VCaP (cell line): ENCODE results near the gene FAM3C.

Experiments
- H3K27ac ChIP-seq: fragments of 450-650 bp; 2 replicates; pipeline ENCODE4 v1.5.1; 2017
- CTCF ChIP-seq: fragments of 450-650 bp; conservative IDR thresholded peaks from 2 replicates; pipeline ENCODE4 v1.5.1; 2017; ENCODE audit warnings: mild to moderate bottlenecking, moderate library complexity

Gene FAM3C

GRCh38 chr7:121313793-121314676, 82.1 kb downstream of the FAM3C start:
- no peak for TF ChIP-seq CTCF
- H3K27ac ChIP-seq: 0 out of 2 replicates have a peak overlapping the region, but pooled peaks have one; percentile 9

GRCh38 chr7:121313220-121313792, 82.8 kb downstream of the FAM3C start:
- no peak for TF ChIP-seq CTCF
- 0 out of 2 replicates have a peak overlapping the region, but pooled peaks have one; percentile 9 for H3K27ac ChIP-seq

- no peak for TF ChIP-seq CTCF
- H3K27ac ChIP-seq: no peak overlapping the region
Observed at GRCh38 chr7:121307021-121307574, 89.0 kb downstream of the FAM3C start.

GRCh38 chr7:121306565-121306964, 89.5 kb downstream of the FAM3C start:
- no peak overlapping the region for H3K27ac ChIP-seq

GRCh38 chr7:121305109-121305508, 91.0 kb downstream of the FAM3C start:
- no peak overlapping the region for H3K27ac ChIP-seq
- no peak for TF ChIP-seq CTCF

More at GRCh38 chr7:121306565-121306964, 89.5 kb downstream of the FAM3C start:
- no peak for TF ChIP-seq CTCF

- no peak for TF ChIP-seq CTCF
- no peak overlapping the region for H3K27ac ChIP-seq
Observed at GRCh38 chr7:121304102-121304658, 91.9 kb downstream of the FAM3C start.

- H3K27ac ChIP-seq: no peak overlapping the region
- TF ChIP-seq CTCF: no peak
Observed at GRCh38 chr7:121303422-121304101, 92.5 kb downstream of the FAM3C start.
